IMR-90 (cell line): ENCODE measurements around the gene NKD1. TPM values are rescaled to one million over a fixed set of nuclear protein-coding genes. Genes with fewer than 3 reads are reported as not detected.

Source experiments
- ATAC-seq: fragments of 200-7000 bp; cut with Tn5 transposase; 2 replicates; pipeline ENCODE4 v1.9.1; 2020; ENCODE audit warnings: low read depth, mild to moderate bottlenecking, moderate library complexity
- BruUV-seq: library from RNA; stranded (reverse); fragments of 400-500 nt; replicated peaks from 2 replicates; lab custom pipeline; 2021; lab: Mats Ljungman, UMichigan
- CTCF ChIA-PET: fragments of 300-600 bp; formaldehyde crosslinking; extraction: SDS; loops from one replicate; lab custom pipeline; 2021; ENCODE audit warnings: antibody characterized with exemption; lab: Yijun Ruan, JAX
- POLR2A ChIA-PET: fragments of 300-600 bp; sonication (Branson Sonifier 250); formaldehyde crosslinking; loops from one replicate; lab custom pipeline; 2022; ENCODE audit warnings: antibody characterized with exemption; ENCODE audit not compliant: unreplicated experiment; lab: Charles Lee
- DNase-seq: peaks from one replicate; pipeline ENCODE4 v3.0.0; 2013
- H2AFZ ChIP-seq: replicated peaks from 2 replicates; pipeline ENCODE3; 2013; ENCODE audit warnings: low read length, mild to moderate bottlenecking; ENCODE audit not compliant: poor library complexity
- H2AK5ac ChIP-seq: 2 replicates; pipeline ENCODE4 v1.6.1; 2013; ENCODE audit warnings: low read depth, low read length, inconsistent platforms
- H2AK9ac ChIP-seq: replicated peaks from 2 replicates; pipeline ENCODE3; 2013; ENCODE audit warnings: mild to moderate bottlenecking, low read depth, low read length, moderate library complexity; ENCODE audit not compliant: poor library complexity
- H2BK120ac ChIP-seq: 2 replicates; pipeline ENCODE4 v1.6.1; 2013; ENCODE audit warnings: low read depth, low read length, inconsistent platforms
- H2BK15ac ChIP-seq: 3 replicates; pipeline ENCODE4 v1.6.1; 2013; ENCODE audit warnings: low read depth, low read length, inconsistent platforms
- H2BK20ac ChIP-seq: 2 replicates; pipeline ENCODE4 v1.6.1; 2013; ENCODE audit warnings: low read depth, mild to moderate bottlenecking, inconsistent platforms, low read length, moderate library complexity
- H2BK5ac ChIP-seq: 2 replicates; pipeline ENCODE4 v1.6.1; 2013; ENCODE audit warnings: mild to moderate bottlenecking, low read depth, low read length, inconsistent platforms; ENCODE audit not compliant: poor library complexity, severe bottlenecking
- H3K14ac ChIP-seq: replicated peaks from 2 replicates; pipeline ENCODE4 v1.6.1; 2013; ENCODE audit warnings: low read depth, low read length, inconsistent platforms
- H3K18ac ChIP-seq: 2 replicates; pipeline ENCODE4 v1.6.1; 2013; ENCODE audit warnings: low read depth, low read length, control low read depth
- H3K23ac ChIP-seq: 2 replicates; pipeline ENCODE4 v1.6.1; 2013; ENCODE audit warnings: low read depth, low read length, inconsistent platforms
- H3K27ac ChIP-seq: 2 replicates; pipeline ENCODE4 v1.5.1; 2013; ENCODE audit warnings: mild to moderate bottlenecking, control low read depth, low read length; ENCODE audit not compliant: insufficient read depth
- H3K27me3 ChIP-seq: 2 replicates; pipeline ENCODE4 v1.6.1; 2013; ENCODE audit warnings: low read length; ENCODE audit not compliant: control insufficient read depth, insufficient read depth
- H3K36me3 ChIP-seq: 2 replicates; pipeline ENCODE4 v1.6.1; 2013; ENCODE audit warnings: low read length, mixed read lengths; ENCODE audit not compliant: control insufficient read depth, insufficient read depth
- H3K4ac ChIP-seq: 2 replicates; pipeline ENCODE4 v1.6.1; 2013; ENCODE audit warnings: low read depth, low read length, inconsistent platforms
- H3K4me1 ChIP-seq: 2 replicates; pipeline ENCODE4 v1.6.1; 2013; ENCODE audit warnings: low read length, mixed read lengths; ENCODE audit not compliant: control insufficient read depth, insufficient read depth
- H3K4me2 ChIP-seq: 2 replicates; pipeline ENCODE4 v1.6.1; 2013; ENCODE audit warnings: low read depth, mild to moderate bottlenecking, control low read depth, low read length, moderate library complexity
- H3K4me3 ChIP-seq: 2 replicates; pipeline ENCODE4 v1.5.1; 2013; ENCODE audit warnings: low read depth, mild to moderate bottlenecking, control low read depth, low read length, moderate library complexity; ENCODE audit not compliant: insufficient read depth
- H3K56ac ChIP-seq: 2 replicates; pipeline ENCODE4 v1.6.1; 2013; ENCODE audit warnings: low read length, inconsistent platforms; ENCODE audit not compliant: insufficient read depth; ENCODE audit errors: extremely low read depth
- H3K79me1 ChIP-seq, 2 experiments: 2 replicates each; pipeline ENCODE4 v1.6.1; 2013; ENCODE audit warnings: low read length in 2 of 2, inconsistent platforms in 1 of 2, low read depth in 1 of 2
- H3K9ac ChIP-seq: 2 replicates; pipeline ENCODE4 v1.6.1; 2013; ENCODE audit warnings: low read depth, low read length, control low read depth
- H3K9me1 ChIP-seq: 2 replicates; pipeline ENCODE4 v1.6.1; 2013; ENCODE audit warnings: low read length, inconsistent platforms; ENCODE audit not compliant: insufficient read depth
- H3K9me3 ChIP-seq: 2 replicates; pipeline ENCODE4 v1.6.1; 2013; ENCODE audit warnings: low read length; ENCODE audit not compliant: control insufficient read depth, insufficient read depth
- H4K20me1 ChIP-seq: 2 replicates; pipeline ENCODE4 v1.6.1; 2013; ENCODE audit warnings: low read length, inconsistent platforms; ENCODE audit not compliant: insufficient read depth
- H4K5ac ChIP-seq: 2 replicates; pipeline ENCODE4 v1.6.1; 2013; ENCODE audit warnings: mild to moderate bottlenecking, low read depth, low read length, control low read depth
- H4K8ac ChIP-seq, 2 experiments: 2 replicates each; pipeline ENCODE4 v1.6.1; 2013; ENCODE audit warnings: low read depth in 2 of 2, low read length in 2 of 2, control low read depth in 1 of 2, inconsistent platforms in 1 of 2
- H4K91ac ChIP-seq: 2 replicates; pipeline ENCODE4 v1.6.1; 2013; ENCODE audit warnings: low read depth, low read length, inconsistent platforms; ENCODE audit not compliant: insufficient read depth
- CHD1 ChIP-seq: IDR thresholded peaks from 2 replicates; pipeline ENCODE4 v1.6.1; 2012; ENCODE audit warnings: low read depth, low read length, improper control_type of control experiment
- FOS ChIP-seq: fragments of 150-350 bp; IDR thresholded peaks from 2 replicates; pipeline ENCODE4 v1.6.1; 2016; ENCODE audit warnings: low read depth, low read length
- MAZ ChIP-seq: IDR thresholded peaks from 2 replicates; pipeline ENCODE4 v1.6.1; 2012; ENCODE audit warnings: low read depth, mild to moderate bottlenecking, low read length, improper control_type of control experiment, moderate library complexity, borderline replicate concordance
- MXI1 ChIP-seq: IDR thresholded peaks from 2 replicates; pipeline ENCODE4 v1.6.1; 2012; ENCODE audit warnings: low read depth, mild to moderate bottlenecking, low read length, moderate library complexity, borderline replicate concordance
- NFE2L2 ChIP-seq: fragments of 150-350 bp; IDR thresholded peaks from 2 replicates; pipeline ENCODE4 v1.6.1; 2016; ENCODE audit warnings: low read depth, mild to moderate bottlenecking, low read length
- POLR2A ChIP-seq: IDR thresholded peaks from 2 replicates; pipeline ENCODE4 v1.6.1; 2012; ENCODE audit warnings: mild to moderate bottlenecking, low read depth, low read length
- RAD21 ChIP-seq: IDR thresholded peaks from 2 replicates; pipeline ENCODE4 v1.6.1; 2012; ENCODE audit warnings: low read length, improper control_type of control experiment
- RFX5 ChIP-seq: IDR thresholded peaks from 2 replicates; pipeline ENCODE4 v1.8.0; 2012; ENCODE audit warnings: low read depth, mild to moderate bottlenecking, low read length, moderate library complexity
- SMC3 ChIP-seq: fragments of 150-350 bp; IDR thresholded peaks from 2 replicates; pipeline ENCODE4 v1.6.1; 2016; ENCODE audit warnings: low read depth, mild to moderate bottlenecking, antibody characterized with exemption, low read length, moderate library complexity
- USF2 ChIP-seq: fragments of 150-350 bp; IDR thresholded peaks from 2 replicates; pipeline ENCODE4 v1.6.1; 2017; ENCODE audit warnings: mild to moderate bottlenecking, antibody characterized with exemption, low read length, low read depth
- WGBS, 2 experiments: methylation state at CpG; one replicate each; pipeline versions ENCODE4 v1.1.5 to v1.1.7; 2013; ENCODE audit warnings: missing lambda C conversion rate in 2 of 2; ENCODE audit not compliant: insufficient read length in 1 of 2; ENCODE audit errors: extremely low coverage in 2 of 2; 5-methylcytosine and 5-hydroxymethylcytosine counted together
- dilution Hi-C: fragments of 300-500 bp; cut with HindIII; formaldehyde crosslinking; loops from one replicate; pipeline ENCODE4 v1.14.3; 2018; ENCODE audit warnings: low sequenced_read_pairs; ENCODE audit not compliant: unreplicated experiment
- in situ Hi-C: fragments of 300-500 bp; cut with MboI; formaldehyde crosslinking; loops from 3 replicates; pipeline ENCODE4 v1.14.3; 2019; ENCODE audit warnings: low sequenced_read_pairs, inconsistent platforms, mixed read lengths
- intact Hi-C: fragments of 100-400 bp; cut with micrococcal nuclease; formaldehyde crosslinking; loops from 2 replicates; pipeline ENCODE4 v1.10.0; 2022
- polyA plus RNA-seq, 3 experiments: library from polyadenylated mRNA; depleted of rRNA; stranded (reverse); fragments of >200 nt; gene quantifications; 2 replicates each; pipeline ENCODE4 v1.2.3, GENCODE V29; 2012; ENCODE audit warnings: low replicate concordance in 1 of 3
- total RNA-seq: library from RNA; depleted of rRNA; stranded (reverse); fragments of >200 nt; gene quantifications from 2 replicates; pipeline ENCODE4 v1.2.3, GENCODE V29; 2012

The NKD1 gene
- total and polyA plus RNA-seq, 2 of the 4 experiments (the other 2 are of a cell fraction) = not detected

DNA sequence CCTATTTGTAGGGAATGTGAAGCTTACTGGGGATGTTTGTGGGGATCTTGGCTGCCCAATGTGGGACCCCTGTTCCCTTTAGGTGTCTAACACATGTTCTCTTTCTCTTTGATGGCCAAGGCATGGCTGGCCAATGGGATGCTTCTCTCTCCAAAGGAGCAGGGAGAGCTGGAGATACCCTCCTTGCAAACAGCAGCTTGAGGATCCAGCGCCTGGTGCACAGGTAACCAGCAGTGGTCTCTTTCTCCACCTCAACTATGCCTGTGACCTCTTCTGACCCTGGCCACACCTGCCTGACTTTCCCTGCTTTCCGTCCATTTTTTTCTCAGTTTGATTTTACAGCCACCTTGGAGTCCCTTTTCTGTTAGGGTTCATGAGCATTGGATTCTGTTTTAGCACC lies 16.8 kb upstream of the NKD1 start:
- intact Hi-C loops (no loop called here), dilution Hi-C loops (no loop called here), in situ Hi-C loops (no loop called here)
- H3K9me3 ChIP-seq = no peaks in the 10 kb centered on the region
- no peak overlapping the region for H2AK9ac ChIP-seq
- no peak overlapping the region for H3K4ac ChIP-seq
- no peaks in the 10 kb centered on the region for H3K36me3 ChIP-seq
- H3K27me3 ChIP-seq = no peaks in the 10 kb centered on the region
- H4K8ac ChIP-seq = no peak overlapping the region
- H3K23ac ChIP-seq = no peak overlapping the region
- no peak overlapping the region for H4K91ac ChIP-seq
- H3K9me1 ChIP-seq = no peaks in the 10 kb centered on the region
- no peak overlapping the region for H2BK120ac ChIP-seq
- WGBS, 2 experiments = no CpG with 5 or more reads among the region's 2 CpGs
- ATAC-seq (no peak), DNase-seq (no peak)
- no peak overlapping the region for H3K14ac ChIP-seq
- H2BK20ac ChIP-seq = no peak overlapping the region
- no peak overlapping the region for H2AFZ ChIP-seq
- H3K18ac ChIP-seq = no peak overlapping the region
- no peak overlapping the region for H4K5ac ChIP-seq
- no peaks in the 10 kb centered on the region for H3K4me1 ChIP-seq
- ChIA-PET POLR2A (no interaction called here), CTCF (no interaction called here)
- BruUV-seq = no TSS peak
- H3K9ac ChIP-seq = no peak overlapping the region
- no peaks in the 10 kb centered on the region for H4K20me1 ChIP-seq
- no peak overlapping the region for H2BK15ac ChIP-seq
- TF ChIP-seq FOS (no peak), POLR2A (no peak), RFX5 (no peak), RAD21 (no peak), MXI1 (no peak), MAZ (no peak), CHD1 (no peak), NFE2L2 (no peak), SMC3 (no peak), USF2 (no peak)
- no peak overlapping the region for H2AK5ac ChIP-seq
- H3K27ac ChIP-seq = no peak overlapping the region
- H3K4me2 ChIP-seq = no peak overlapping the region
- no peak overlapping the region for H2BK5ac ChIP-seq
- no peak overlapping the region for H3K4me3 ChIP-seq
- no peak overlapping the region for H3K56ac ChIP-seq
- H3K79me1 ChIP-seq = no peaks in the 10 kb centered on the region
